Epithelial cell of esophagus (primary cell): ENCODE data around the gene ADAM33.

Experiments
- DNase-seq: peaks from one replicate; pipeline ENCODE4 v3.0.0; 2010; ENCODE audit warnings: low read depth
- H3K4me3 ChIP-seq: 2 replicates; pipeline ENCODE4 v1.5.1; 2011; ENCODE audit warnings: mild to moderate bottlenecking, low read length, control low read depth
- CTCF ChIP-seq: IDR thresholded peaks from 2 replicates; pipeline ENCODE4 v1.5.1; 2011; ENCODE audit warnings: low read depth, mild to moderate bottlenecking, low read length, control low read depth, inconsistent platforms; ENCODE audit not compliant: insufficient read depth; ENCODE audit errors: missing control alignments

ADAM33 gene

GRCh38 chr20:3689978-3690377, 8.2 kb upstream of the ADAM33 start:
- H3K4me3 ChIP-seq = no peak overlapping the region
- TF ChIP-seq CTCF = no peak
- DNase-seq = no peak

GRCh38 chr20:3687655-3688054, 5.8 kb upstream of the ADAM33 start:
- peak; percentile 32 for DNase-seq
- H3K4me3 ChIP-seq = no peak overlapping the region
- TF ChIP-seq CTCF = no peak

GRCh38 chr20:3686867-3687321, 5.1 kb upstream of the ADAM33 start:
- peak; percentile 21 for DNase-seq
- H3K4me3 ChIP-seq = no peak overlapping the region
- TF ChIP-seq CTCF = no peak

- TF ChIP-seq CTCF = no peak
- H3K4me3 ChIP-seq = no peak overlapping the region
- DNase-seq = no peak
Observed at GRCh38 chr20:3686421-3686820, 4.6 kb upstream of the ADAM33 start.

- no peak overlapping the region for H3K4me3 ChIP-seq
- no peak for DNase-seq
- TF ChIP-seq CTCF = no peak
Observed at GRCh38 chr20:3685341-3685740, 3.5 kb upstream of the ADAM33 start.

GRCh38 chr20:3681352-3681930, 369 bp downstream of the ADAM33 start:
- no peak for DNase-seq
- no peak overlapping the region for H3K4me3 ChIP-seq
- TF ChIP-seq CTCF = no peak

- no peak for DNase-seq
- no peak for TF ChIP-seq CTCF
- H3K4me3 ChIP-seq = no peak overlapping the region
Observed at GRCh38 chr20:3680701-3681351, 984 bp downstream of the ADAM33 start.
